ENCODE measurements around the gene SYNE3. TPM values are rescaled to one million over a fixed set of nuclear protein-coding genes. Genes with fewer than 3 reads are reported as not detected.

SYNE3 gene
- polyA plus RNA-seq, 5 donors, result 2.0 to 4.2 (median 2.2) TPM

DNA sequence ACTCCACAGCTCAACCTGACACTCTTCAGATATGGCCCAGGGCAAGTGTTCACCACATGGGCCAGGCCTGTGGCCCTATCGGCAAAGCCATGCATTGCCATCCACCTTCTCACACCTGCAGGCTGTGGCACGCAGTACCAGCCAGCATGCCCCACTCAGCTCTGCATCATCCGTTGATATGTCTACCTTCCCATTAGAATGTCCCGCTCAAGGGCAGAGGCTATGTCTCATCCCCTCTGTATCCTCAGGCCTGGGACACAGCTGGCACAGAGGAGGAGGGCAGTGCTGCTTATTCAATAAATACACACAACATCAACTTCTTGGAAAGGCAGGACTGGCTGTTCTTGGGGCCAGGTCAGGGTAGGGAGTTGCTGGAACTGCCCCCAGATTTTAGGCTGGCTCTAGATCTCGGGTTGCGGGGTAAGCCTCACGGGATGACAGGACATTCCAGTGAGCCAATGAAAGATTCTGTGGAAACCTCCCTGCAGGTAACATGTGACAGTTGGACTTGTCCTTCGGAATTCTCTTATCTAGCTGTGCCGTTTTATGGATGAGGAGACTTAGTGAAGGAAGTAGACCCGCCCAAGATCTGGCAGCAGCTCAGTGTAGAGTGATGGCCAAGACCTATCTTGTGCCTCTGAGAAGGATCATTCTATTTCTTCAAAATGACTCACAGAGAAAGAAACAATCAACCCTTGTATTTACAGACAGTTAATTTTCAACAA, 25.6 kb downstream of the SYNE3 start:
- DNase-seq, result no peak

DNA sequence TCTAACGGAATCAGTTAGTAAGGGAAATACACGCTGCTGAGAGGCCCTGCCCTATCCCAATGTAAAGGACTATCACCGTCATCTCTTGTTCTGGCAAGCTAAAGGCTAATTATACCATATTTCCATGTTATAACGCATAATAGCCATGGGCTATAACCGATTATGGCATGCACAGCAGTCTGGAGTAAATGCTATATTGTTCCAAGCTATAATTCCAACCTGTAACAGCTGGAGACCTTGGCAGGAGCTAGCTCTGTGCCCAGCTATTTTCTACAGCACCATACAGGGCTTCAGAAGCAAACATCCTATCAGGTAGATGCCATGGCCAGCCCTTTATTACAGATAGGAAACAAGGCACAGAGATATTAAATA, 26.3 kb downstream of the SYNE3 start:
- DNase-seq, result no peak

DNA sequence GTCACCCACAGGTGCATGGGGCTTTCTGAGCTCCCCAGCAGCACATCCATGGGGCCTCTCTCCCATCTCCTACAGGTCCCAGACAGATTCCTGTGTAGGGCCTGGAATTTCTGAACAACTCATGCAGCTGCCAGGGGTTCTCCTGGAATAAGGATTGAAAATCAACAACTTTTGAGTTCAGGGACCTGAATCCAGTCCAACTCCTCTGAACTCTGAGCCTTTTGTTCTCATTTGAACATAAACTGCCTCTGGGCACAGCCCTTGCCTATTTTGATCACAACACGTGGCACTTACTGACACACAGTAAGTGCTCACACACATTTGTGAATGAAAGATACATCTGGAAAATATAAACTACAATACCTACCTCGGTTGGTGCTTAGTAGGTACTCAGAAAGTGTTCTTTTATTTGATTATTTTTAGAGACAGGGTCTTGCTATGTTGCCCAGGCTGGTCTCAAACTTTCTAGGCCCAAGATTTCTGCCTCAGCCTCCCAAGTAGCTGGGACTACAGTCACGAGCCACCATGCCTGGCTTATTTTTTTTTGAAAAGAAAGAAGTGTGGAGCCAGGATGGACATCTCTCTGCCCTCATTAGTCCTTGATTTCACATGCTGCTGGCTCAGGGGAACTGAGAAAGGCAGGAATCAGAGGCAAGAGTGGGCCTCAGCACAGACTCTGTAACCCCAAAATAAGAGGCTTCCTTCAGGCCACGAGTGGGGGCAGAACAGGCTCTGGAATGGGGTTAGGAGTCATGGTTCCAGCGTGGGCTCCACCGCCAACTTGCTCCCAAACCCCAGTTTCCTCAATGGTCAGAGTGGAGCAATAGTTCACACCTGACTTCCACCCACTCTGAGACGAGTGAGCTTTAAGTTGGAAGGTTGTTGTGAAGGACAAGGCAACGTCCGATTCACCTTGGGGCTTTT, 27.0 kb downstream of the SYNE3 start:
- no peak for DNase-seq

DNA sequence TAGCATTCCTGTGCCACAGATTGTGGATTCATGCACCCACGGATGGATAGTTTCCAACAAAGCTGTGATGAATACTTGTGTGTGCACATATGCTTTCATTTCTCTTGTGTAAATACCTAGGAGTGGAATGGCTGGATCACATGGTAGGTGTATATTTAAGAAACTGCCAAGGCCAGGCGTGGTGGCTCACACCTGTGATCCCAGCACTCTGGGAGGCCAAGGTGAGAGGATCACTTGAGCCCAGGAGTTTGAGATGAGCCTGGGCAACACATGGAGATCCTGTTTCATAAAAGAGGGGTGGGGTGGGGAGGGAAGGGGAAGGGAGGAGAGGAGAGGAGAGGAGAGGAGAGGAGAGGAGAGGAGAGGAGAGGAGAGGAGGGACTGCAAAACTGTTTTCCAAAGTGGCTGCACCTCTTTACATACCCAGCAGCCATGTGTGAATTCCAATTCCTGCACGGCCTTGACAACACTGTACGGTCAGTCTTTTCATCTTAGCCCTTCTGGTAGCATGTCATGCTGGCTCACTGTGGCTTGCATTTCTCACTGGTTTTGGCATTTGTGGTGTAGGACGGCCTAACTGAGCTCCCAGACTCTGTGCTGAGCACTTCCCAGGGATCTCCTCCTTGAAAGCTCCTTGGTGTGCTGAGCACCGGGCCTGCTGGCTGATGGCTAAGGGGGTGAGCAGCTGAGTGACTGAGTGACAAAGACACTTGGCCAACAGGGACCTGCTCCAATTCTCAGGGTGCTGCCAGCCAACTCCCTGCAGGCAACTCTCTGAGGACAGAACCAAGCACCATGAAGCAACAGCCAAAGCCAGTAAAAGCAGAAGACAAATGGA, 27.9 kb downstream of the SYNE3 start:
- DNase-seq, result no peak

DNA sequence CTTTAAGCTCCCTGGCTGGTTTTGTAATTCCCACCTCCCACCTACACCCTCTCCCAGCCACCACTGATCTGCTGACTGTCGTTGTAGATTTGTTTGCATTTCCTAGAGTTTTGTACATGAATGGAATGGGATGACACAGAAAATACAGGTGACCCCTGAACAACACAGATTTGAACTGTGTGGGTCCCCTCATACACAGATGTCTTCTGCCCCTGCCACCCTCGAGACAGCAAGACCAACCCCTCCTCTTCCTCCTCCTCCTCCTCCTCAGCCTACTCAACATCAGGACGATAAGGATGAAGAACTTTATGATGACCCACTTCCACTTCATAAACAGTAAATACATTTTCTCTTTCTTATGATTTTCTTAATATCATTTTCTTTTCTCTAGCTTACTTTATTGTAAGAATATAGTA, 28.8 kb downstream of the SYNE3 start:
- no peak for DNase-seq

DNA sequence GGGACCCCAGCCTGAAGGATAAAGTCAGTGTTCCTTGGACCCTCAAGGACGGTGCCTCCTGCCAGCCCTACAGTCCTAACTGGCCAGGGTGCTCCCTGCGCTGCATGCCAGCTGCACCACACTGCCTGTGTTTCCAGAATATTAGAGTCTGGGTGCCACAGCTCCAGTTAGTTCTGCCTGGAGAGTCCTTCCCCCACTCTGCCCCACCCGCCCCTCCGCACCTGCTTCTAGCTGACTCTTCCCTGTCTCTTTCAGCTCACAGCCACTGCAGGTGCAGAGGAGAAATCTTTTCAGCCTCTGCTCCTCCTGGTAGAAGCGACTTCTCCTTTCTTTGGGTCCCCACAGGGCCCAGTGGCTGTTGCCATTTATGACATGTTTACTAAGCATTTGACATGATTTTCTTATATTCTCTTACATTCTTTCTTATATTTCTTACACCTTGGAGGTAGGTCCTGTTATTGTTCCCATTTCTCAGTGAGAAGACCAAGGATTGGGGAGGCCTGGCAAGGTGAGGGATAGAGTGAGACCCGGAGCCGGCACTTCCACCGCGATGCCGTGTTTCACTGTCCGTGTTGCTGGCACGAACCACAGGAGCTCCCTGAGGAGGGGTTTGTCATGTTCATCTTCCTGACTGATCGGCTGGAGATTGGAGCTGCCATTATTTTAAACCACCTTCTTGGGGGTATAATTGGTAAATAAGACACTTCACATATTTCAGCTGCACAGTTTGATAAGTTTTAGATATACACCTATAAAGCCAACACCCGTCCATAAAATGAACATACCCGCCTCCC, 29.4 kb downstream of the SYNE3 start:
- no peak for DNase-seq

GRCh38 chr14:95485222-95485819, 31.1 kb downstream of the SYNE3 start:
- no peak for DNase-seq

GRCh38 chr14:95484296-95484695, 32.2 kb downstream of the SYNE3 start:
- no peak for DNase-seq

DNA sequence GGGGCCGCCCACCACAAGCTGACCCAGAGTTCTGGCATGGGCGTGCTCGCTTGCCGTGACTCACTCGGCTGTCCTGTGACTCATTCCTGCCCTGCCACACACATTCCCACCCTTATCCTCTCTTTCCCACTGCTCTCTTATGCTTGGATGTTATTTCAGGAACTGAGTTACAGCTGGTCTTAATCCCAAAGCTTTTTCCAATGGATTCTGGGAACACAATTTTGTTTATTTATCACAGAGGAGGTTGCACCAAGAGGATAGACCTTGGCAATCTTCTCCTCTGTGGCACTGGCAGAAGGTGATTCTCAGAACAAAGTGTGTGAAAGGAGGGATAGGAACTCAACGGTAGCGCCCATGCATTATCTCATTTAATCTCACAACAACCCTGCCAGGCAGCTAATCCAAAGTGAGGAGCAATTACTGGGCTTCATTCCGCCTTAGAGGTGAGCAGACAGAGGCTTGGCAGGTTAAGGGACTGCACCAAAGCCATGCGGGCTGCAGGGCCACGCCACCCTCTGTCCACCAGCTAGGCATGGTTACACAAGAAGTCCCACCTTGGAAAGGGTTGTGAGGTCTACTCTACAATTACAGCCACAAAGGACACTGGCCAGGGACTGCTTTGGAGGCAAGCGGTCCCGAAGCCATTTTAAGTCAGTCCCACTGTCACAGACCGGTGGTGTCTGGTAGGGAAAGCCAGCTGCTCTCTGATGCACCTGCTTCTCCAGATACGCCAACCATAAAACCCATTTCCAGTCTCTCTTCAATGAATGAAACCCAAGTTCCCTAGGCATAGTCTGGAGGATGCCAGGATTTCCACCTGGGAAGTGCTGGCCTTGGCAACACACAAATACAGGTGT, 32.9 kb downstream of the SYNE3 start:
- DNase-seq, result no peak

GRCh38 chr14:95482627-95483308, 33.7 kb downstream of the SYNE3 start:
- no peak for DNase-seq

- DNase-seq, result no peak
Measured at GRCh38 chr14:95481391-95482022, 34.9 kb downstream of the SYNE3 start.

DNA sequence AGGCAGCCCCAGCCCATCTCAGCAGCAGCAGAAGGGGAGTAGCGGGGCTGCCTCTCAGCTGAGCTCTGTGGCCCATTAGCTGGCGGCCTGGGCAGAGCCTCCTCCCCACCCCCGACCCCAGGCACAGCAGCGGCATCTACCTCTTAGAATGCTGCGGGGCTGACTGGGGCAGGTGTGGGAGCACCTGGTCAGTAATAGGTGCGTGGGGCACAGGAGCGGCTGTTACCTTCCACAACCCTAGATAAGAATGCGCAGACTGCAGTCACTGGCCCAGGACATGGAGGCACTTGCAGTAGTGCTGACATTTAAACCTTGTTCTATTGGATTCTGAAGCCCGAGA, 35.6 kb downstream of the SYNE3 start:
- no peak for DNase-seq

DNA sequence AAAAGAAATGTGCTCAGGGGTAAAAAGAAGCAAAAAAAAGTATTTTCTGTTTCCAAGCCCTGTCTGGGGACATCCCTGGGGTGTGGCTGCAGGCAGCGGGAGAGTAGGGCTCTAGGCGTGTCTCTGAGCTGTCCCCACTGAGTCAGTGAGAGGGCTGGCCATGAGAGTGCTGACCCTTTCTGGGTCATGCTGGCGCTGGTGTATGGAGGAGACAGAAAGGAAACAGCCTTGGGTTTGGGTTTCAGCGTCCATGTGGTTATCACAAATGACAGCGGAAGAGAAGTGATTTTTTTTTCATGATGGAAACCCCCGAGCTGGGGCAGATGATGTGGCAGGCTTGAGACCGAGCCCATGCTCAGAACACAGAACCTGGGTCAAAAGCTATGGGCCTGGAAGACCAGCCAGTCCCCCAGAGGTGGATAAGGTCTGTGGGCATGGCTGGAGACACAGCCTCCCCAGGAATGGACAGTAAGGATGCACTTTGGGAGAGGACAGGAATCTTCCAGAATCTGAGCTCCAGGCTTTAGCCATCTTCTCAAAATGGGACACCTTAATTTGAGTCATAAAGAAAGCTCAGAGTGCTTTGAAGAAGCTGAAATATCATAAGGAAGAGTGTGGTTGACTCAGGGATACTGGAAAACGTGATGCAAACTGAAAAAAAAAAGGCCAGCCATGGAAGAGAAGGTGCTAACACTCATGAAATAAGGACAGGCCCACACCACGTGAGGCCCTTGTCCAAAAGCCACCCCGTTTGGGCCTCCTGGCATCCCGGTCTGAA, 36.2 kb downstream of the SYNE3 start:
- DNase-seq, result no peak

GRCh38 chr14:95479494-95479893, 37.0 kb downstream of the SYNE3 start:
- no peak for DNase-seq

GRCh38 chr14:95478818-95479217, 37.6 kb downstream of the SYNE3 start:
- DNase-seq, result no peak

DNA sequence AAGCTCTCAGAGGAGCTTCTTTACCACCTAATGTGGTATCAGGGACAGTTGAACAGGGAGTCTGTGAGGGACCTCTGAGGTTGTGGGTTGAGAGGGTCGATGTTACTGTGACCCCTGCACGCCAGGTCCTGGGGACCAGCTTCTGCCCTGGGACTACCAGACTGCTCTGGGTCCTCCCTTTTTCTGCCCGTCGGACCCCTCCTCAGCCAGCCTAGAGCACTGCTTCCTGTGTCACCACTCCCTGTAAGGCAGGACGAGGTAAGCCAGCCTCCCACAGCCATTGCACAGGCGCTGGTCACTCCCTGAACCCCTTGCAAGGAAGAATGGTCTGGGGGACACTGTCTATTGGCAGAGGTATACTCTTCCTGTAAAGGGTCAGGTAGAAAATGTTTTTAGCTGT, 38.1 kb downstream of the SYNE3 start:
- no peak for DNase-seq

GRCh38 chr14:95477411-95478269, 38.8 kb downstream of the SYNE3 start:
- no peak for DNase-seq
